Upper lobe of left lung (tissue), 6 donors: ENCODE data around the gene ACTL8. TPM values are rescaled to one million over a fixed set of nuclear protein-coding genes. Genes with fewer than 3 reads are reported as not detected.
A peak's percentile ranks its signal among the peaks of the same experiment; 100 is the strongest.

Experiments
- ATAC-seq, 2 donors: fragments of 200-7000 bp; cut with Tn5 transposase; one replicate each; pipeline ENCODE4 v1.9.1; 2022; ENCODE audit warnings: mild to moderate bottlenecking in 2 of 2, moderate library complexity in 2 of 2; ENCODE audit not compliant: low FRiP score in 2 of 2
- DNase-seq, 2 donors: peaks; one replicate each; pipeline ENCODE4 v3.0.0-alpha.2; 2019 to 2020
- H3K27ac ChIP-seq, 4 donors: fragments of 200-600 bp; sonication (generic); one replicate each; pipeline ENCODE4 v1.5.1; 2016 to 2019
- H3K27me3 ChIP-seq, 4 donors: fragments of 200-600 bp; sonication (generic); one replicate each; pipeline ENCODE4 v1.5.1; 2017 to 2019
- H3K36me3 ChIP-seq, 4 donors: fragments of 200-600 bp; sonication (generic); one replicate each; pipeline ENCODE4 v1.5.1; 2016 to 2019
- H3K4me1 ChIP-seq, 4 donors: fragments of 200-600 bp; sonication (generic); one replicate each; pipeline ENCODE4 v1.5.1; 2018 to 2019
- H3K4me3 ChIP-seq, 4 donors: fragments of 200-600 bp; sonication (generic); one replicate each; pipeline ENCODE4 v1.5.1; 2017 to 2019; ENCODE audit warnings: mild to moderate bottlenecking in 2 of 4, moderate library complexity in 1 of 4
- H3K9me3 ChIP-seq, 4 donors: fragments of 200-600 bp; sonication (generic); one replicate each; pipeline ENCODE4 v1.5.1; 2018 to 2019
- EP300 ChIP-seq, 4 donors: sonication (generic); formaldehyde crosslinking; IDR thresholded peaks; one replicate each; pipeline ENCODE4 v1.5.1; 2017; ENCODE audit warnings: antibody characterized with exemption in 4 of 4, control low read depth in 2 of 4
- POLR2A ChIP-seq, 4 donors: fragments of 450-650 bp; IDR thresholded peaks; one replicate each; pipeline ENCODE4 v1.5.1; 2016 to 2017; ENCODE audit warnings: antibody characterized with exemption in 4 of 4, mild to moderate bottlenecking in 2 of 4
- POLR2AphosphoS5 ChIP-seq, 2 donors: sonication (generic); formaldehyde crosslinking; IDR thresholded peaks; one replicate each; pipeline ENCODE4 v1.5.1; 2017; ENCODE audit warnings: antibody characterized with exemption in 2 of 2
- WGBS, 2 donors: methylation state at CpG; one replicate each; pipeline ENCODE4 v1.1.5; 2017 to 2018; 5-methylcytosine and 5-hydroxymethylcytosine counted together
- total RNA-seq, 6 donors: library from RNA; depleted of rRNA in 4 of 6; stranded (reverse); fragments of >200 nt in 4 of 6; gene quantifications; one replicate each; pipeline versions ENCODE4 v1.1.0 to v1.2.1, GENCODE V29; 2016 to 2021
- TF ChIP-seq, protein P1 (sequence below), 6 experiments: fragments of 450-650 bp in 4 of 6; fragments of 200-600 bp in 2 of 6; sonication (generic) in 2 of 6; IDR thresholded peaks; one replicate each; pipeline ENCODE4 v1.5.1; 2016 to 2019; ENCODE audit warnings: antibody characterized with exemption in 6 of 6
- donor health status: DM: no; HTN: no; CAD: no; lungs with moderate emphysema.
- donor health status: DM: no; HTN: yes; CAD: no; lungs with severe emphysema.

The ACTL8 gene
- total RNA-seq, 6 donors from 2014 or later: not detected

GRCh38 chr1:17733661-17734060, 21.5 kb upstream of the ACTL8 start:
- H3K4me1 ChIP-seq: no peaks in the 10 kb centered on the region
- peak in 1 of 2 donors; percentile 33 for DNase-seq
- ATAC-seq: no peak
- H3K36me3 ChIP-seq: no peaks in the 10 kb centered on the region
- H3K27me3 ChIP-seq: no peaks in the 10 kb centered on the region
- TF ChIP-seq EP300 (IDR thresholded peaks at IDR 0.05) (no peak), POLR2AphosphoS5 (IDR thresholded peaks at IDR 0.05) (no peak), POLR2A (IDR thresholded peaks at IDR 0.05) (no peak)
- TF ChIP-seq, protein P1, sequence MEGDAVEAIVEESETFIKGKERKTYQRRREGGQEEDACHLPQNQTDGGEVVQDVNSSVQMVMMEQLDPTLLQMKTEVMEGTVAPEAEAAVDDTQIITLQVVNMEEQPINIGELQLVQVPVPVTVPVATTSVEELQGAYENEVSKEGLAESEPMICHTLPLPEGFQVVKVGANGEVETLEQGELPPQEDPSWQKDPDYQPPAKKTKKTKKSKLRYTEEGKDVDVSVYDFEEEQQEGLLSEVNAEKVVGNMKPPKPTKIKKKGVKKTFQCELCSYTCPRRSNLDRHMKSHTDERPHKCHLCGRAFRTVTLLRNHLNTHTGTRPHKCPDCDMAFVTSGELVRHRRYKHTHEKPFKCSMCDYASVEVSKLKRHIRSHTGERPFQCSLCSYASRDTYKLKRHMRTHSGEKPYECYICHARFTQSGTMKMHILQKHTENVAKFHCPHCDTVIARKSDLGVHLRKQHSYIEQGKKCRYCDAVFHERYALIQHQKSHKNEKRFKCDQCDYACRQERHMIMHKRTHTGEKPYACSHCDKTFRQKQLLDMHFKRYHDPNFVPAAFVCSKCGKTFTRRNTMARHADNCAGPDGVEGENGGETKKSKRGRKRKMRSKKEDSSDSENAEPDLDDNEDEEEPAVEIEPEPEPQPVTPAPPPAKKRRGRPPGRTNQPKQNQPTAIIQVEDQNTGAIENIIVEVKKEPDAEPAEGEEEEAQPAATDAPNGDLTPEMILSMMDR (IDR thresholded peaks at IDR 0.05): no peak
- H3K27ac ChIP-seq: no peak overlapping the region
- H3K9me3 ChIP-seq: no peaks in the 10 kb centered on the region
- no peak overlapping the region for H3K4me3 ChIP-seq
- 59 to 61% methylated on average over 21 of the region's 21 CpGs for WGBS, 2 donors

- no peak for TF ChIP-seq POLR2AphosphoS5 (IDR thresholded peaks at IDR 0.05)
- TF ChIP-seq EP300 (IDR thresholded peaks at IDR 0.05): no peak
- TF ChIP-seq, protein P1 (IDR thresholded peaks at IDR 0.05): no peak
- TF ChIP-seq POLR2A (IDR thresholded peaks at IDR 0.05): no peak
- 78 to 90% methylated on average over 7 of the region's 7 CpGs for WGBS, 2 donors
Observed at GRCh38 chr1:17734609-17735008, 20.5 kb upstream of the ACTL8 start.

DNA sequence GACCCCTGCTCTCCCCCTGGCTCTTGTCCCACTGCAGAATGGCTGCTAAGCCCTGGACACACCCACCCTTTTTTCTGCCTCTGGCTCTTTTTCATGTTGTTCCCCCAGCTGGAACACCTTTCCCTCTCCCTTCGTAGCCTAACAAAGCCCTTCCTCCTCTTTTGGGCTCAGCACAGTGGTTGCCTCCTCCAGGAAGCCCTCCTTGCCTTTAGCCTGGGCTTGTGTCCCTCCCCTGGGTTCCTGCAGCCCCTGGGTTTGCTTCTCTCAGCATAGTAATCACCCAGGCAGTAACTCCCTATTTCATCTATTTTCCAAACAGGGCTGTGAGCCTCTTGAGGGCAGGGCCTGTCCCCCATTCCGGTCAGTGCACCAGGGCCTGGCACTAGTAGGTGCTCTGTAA, 19.8 kb upstream of the ACTL8 start:
- 75 to 79% methylated on average over 1 to 2 of the region's 2 CpGs for WGBS, 2 donors
- Histone ChIP-seq H3K27ac (no peak overlapping the region), H3K4me3 (no peak overlapping the region), H3K4me1 (no peaks in the 10 kb centered on the region), H3K27me3 (no peaks in the 10 kb centered on the region), H3K36me3 (no peaks in the 10 kb centered on the region), H3K9me3 (no peaks in the 10 kb centered on the region)
- ATAC-seq (no peak), DNase-seq (no peak)
- TF ChIP-seq, protein P1 (IDR thresholded peaks at IDR 0.05): no peak
- TF ChIP-seq EP300 (IDR thresholded peaks at IDR 0.05): no peak
- TF ChIP-seq POLR2A (IDR thresholded peaks at IDR 0.05): no peak
- TF ChIP-seq POLR2AphosphoS5 (IDR thresholded peaks at IDR 0.05): no peak

More at GRCh38 chr1:17734609-17735008, 20.5 kb upstream of the ACTL8 start:
- ATAC-seq: no peak
- Histone ChIP-seq H3K27ac (no peak overlapping the region), H3K4me3 (no peak overlapping the region), H3K27me3 (no peaks in the 10 kb centered on the region), H3K9me3 (no peaks in the 10 kb centered on the region), H3K4me1 (no peaks in the 10 kb centered on the region), H3K36me3 (no peaks in the 10 kb centered on the region)
- DNase-seq: no peak

- 50 to 53% methylated on average over 7 of the region's 7 CpGs for WGBS, 2 donors
- TF ChIP-seq, protein P1 (IDR thresholded peaks at IDR 0.05): no peak
- Histone ChIP-seq H3K36me3 (no peaks in the 10 kb centered on the region), H3K4me1 (no peaks in the 10 kb centered on the region), H3K4me3 (no peak overlapping the region), H3K27me3 (no peaks in the 10 kb centered on the region), H3K27ac (no peak overlapping the region), H3K9me3 (no peaks in the 10 kb centered on the region)
- DNase-seq: no peak
- ATAC-seq: no peak
Observed at GRCh38 chr1:17735793-17736192, 19.3 kb upstream of the ACTL8 start.

DNA sequence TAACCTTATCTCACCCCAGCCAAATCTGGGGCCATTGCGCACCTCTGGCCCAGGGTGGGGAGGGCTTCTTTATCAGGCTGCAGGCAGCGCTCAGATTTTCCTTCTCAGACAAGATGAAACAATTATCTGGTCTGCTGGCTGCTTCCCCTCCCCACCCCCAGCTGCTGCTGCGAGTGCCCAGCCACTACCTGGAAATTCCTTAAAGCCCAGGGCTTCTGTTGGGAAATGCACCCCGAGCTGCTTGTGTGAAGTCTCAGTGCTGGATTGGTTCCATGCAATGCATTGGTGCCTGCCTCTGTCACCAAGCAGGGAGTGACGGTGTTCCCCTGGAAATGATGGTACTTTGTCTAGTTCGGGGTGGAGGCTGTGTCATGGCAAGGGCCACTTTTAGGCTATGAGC, 18.5 kb upstream of the ACTL8 start:
- Histone ChIP-seq H3K36me3 (no peaks in the 10 kb centered on the region), H3K4me1 (no peaks in the 10 kb centered on the region), H3K27ac (no peak overlapping the region), H3K27me3 (peaks cover 0 to 3% (median 0%) of the 10 kb centered on the region in 4 donors), H3K9me3 (no peaks in the 10 kb centered on the region), H3K4me3 (no peak overlapping the region)
- no peak for DNase-seq
- ATAC-seq: no peak
- TF ChIP-seq, protein P1 (IDR thresholded peaks at IDR 0.05): no peak
- TF ChIP-seq EP300 (IDR thresholded peaks at IDR 0.05): no peak
- no peak for TF ChIP-seq POLR2A (IDR thresholded peaks at IDR 0.05)
- no peak for TF ChIP-seq POLR2AphosphoS5 (IDR thresholded peaks at IDR 0.05)
- WGBS, 2 donors: 53 to 73% methylated on average over 5 to 6 of the region's 6 CpGs
